Adrenal gland (tissue), 12 donors: ENCODE data around the gene DYNC1LI1. TPM values are rescaled to one million over a fixed set of nuclear protein-coding genes. Genes with fewer than 3 reads are reported as not detected.
A peak's percentile ranks its signal among the peaks of the same experiment; 100 is the strongest.

Experiments used
- DNase-seq, 7 donors: peaks; one replicate each; pipeline ENCODE4 v3.0.0-alpha.2; 2019 to 2020
- H3K27ac ChIP-seq, 5 donors: fragments of 200-600 bp; sonication (generic) in 4 of 5; 1 replicate in 3 of 5; 2 replicates in 2 of 5; pipeline versions ENCODE4 v1.5.1 to v1.8.0; 2016 to 2020; ENCODE audit warnings: mild to moderate bottlenecking in 1 of 5
- H3K27me3 ChIP-seq: fragments of 200-600 bp; 2 replicates; pipeline ENCODE4 v1.8.0; 2021
- H3K36me3 ChIP-seq, 2 donors: fragments of 200-600 bp; replicated peaks in 1 of 2; 1 replicate in 1 of 2; 2 replicates in 1 of 2; pipeline versions ENCODE4 v1.5.1 to v1.8.0; 2018 to 2022
- H3K4me1 ChIP-seq, 2 donors: fragments of 200-600 bp; replicated peaks in 1 of 2; 1 replicate in 1 of 2; 2 replicates in 1 of 2; pipeline versions ENCODE4 v1.5.1 to v1.8.0; 2018 to 2021
- H3K4me3 ChIP-seq, 4 donors: fragments of 200-600 bp; sonication (generic) in 3 of 4; one replicate each; pipeline ENCODE4 v1.5.1; 2016 to 2018
- H3K9me3 ChIP-seq, 3 donors: fragments of 200-600 bp; sonication (generic) in 1 of 3; replicated peaks in 1 of 3; 1 replicate in 2 of 3; 2 replicates in 1 of 3; pipeline versions ENCODE4 v1.5.1 to v1.8.0; 2016 to 2021
- CTCF ChIP-seq, 6 experiments: fragments of 450-650 bp in 4 of 6; fragments of 200-600 bp in 2 of 6; sonication (generic) in 1 of 6; IDR thresholded peaks; 1 replicate in 5 of 6; 2 replicates in 1 of 6; pipeline versions ENCODE4 v1.5.1 to v1.8.0; 2016 to 2021; ENCODE audit warnings: antibody characterized with exemption in 6 of 6, mild to moderate bottlenecking in 2 of 6, moderate library complexity in 1 of 6
- POLR2A ChIP-seq, 2 donors: fragments of 450-650 bp; IDR thresholded peaks; one replicate each; pipeline ENCODE4 v1.6.1; 2017; ENCODE audit warnings: antibody characterized with exemption in 2 of 2, mild to moderate bottlenecking in 2 of 2, moderate library complexity in 1 of 2
- WGBS, 4 donors: extraction: QIAGEN DNeasy Blood & Tissue Kit in 2 of 4; methylation state at CpG; one replicate each; pipeline versions ENCODE4 v1.1.5 to v1.1.7; 2013 to 2017; 5-methylcytosine and 5-hydroxymethylcytosine counted together
- intact Hi-C, 2 donors: fragments of 100-400 bp; cut with DNase I; formaldehyde crosslinking; loops; one replicate each; pipeline versions ENCODE4 v1.14.1 to v1.15.0; 2022 to 2023
- polyA plus RNA-seq, 3 donors: library from polyadenylated mRNA; stranded (reverse); fragments of 200-250 nt in 2 of 3; fragments of 350-450 nt in 1 of 3; fragmentation: Illumina TruSeq in 1 of 3; extraction: RNeasy Lipid Tissue Mini Kit (QIAGEN cat#74804) in 1 of 3; gene quantifications; one replicate each; pipeline ENCODE4 v1.2.3, GENCODE V29; 2013 to 2014
- total RNA-seq, 9 donors: library from RNA; depleted of rRNA in 4 of 9; stranded (reverse); fragments of >200 nt in 4 of 9; fragments of 120-200 nt in 1 of 9; fragmentation: NEBNext Ultra II Directional in 1 of 9; extraction: Animal tissue kit (Norgen Biotek cat#: 25700) in 1 of 9; gene quantifications; one replicate each; pipeline versions ENCODE4 v1.1.0 to v1.2.4, GENCODE V29; 2013 to 2023
- donor health status: healthy with polysubstance abuse.
- donor health status: Bipolar disorder and iron deficiency.
- donor health status: DM: yes; HTN: yes; CAD: no.
- donor health status: DM: no; HTN: no; CAD: no.
- donor health status: DM: no; HTN: no; CAD: no.
- donor health status: DM: yes; HTN: yes; CAD: no.

The DYNC1LI1 gene
- total and polyA plus RNA-seq, 12 donors = 9.8 to 63.7 (median 18.1) TPM

- intact Hi-C loops = no loop called here
- Histone ChIP-seq H3K36me3 (no peaks in the 10 kb centered on the region), H3K4me3 (peak overlapping the region in 1 of 4 donors; percentile 9), H3K27me3 (no peaks in the 10 kb centered on the region), H3K9me3 (no peaks in the 10 kb centered on the region), H3K4me1 (peaks cover 7 to 14% of the 10 kb centered on the region in 2 donors), H3K27ac (peak overlapping the region in 1 of 5 donors; percentile 32)
- no peak for TF ChIP-seq POLR2A (IDR thresholded peaks at IDR 0.05)
- TF ChIP-seq CTCF (IDR thresholded peaks at IDR 0.05) = no peak
- 34 to 43% (median 40%) methylated on average over 9 of the region's 9 CpGs for WGBS, 4 donors
- peak in 1 of 7 donors; percentile 22 for DNase-seq
These were observed 7.2 kb upstream of the DYNC1LI1 start for GRCh38 chr3:32577581-32578556.

- TF ChIP-seq CTCF (IDR thresholded peaks at IDR 0.05) (no peak), POLR2A (IDR thresholded peaks at IDR 0.05) (no peak)
- H3K27ac ChIP-seq = peak overlapping the region in 1 of 5 donors; percentile 32
- intact Hi-C loops = no loop called here
These were observed 6.5 kb upstream of the DYNC1LI1 start for GRCh38 chr3:32577174-32577573.

GRCh38 chr3:32575451-32576113 is 4.9 kb upstream of the DYNC1LI1 start:
- no peak overlapping the region for H3K27ac ChIP-seq
- DNase-seq = no peak
- TF ChIP-seq CTCF (IDR thresholded peaks at IDR 0.05) = no peak
- no peak for TF ChIP-seq POLR2A (IDR thresholded peaks at IDR 0.05)
- H3K4me1 ChIP-seq = peaks cover 11 to 20% of the 10 kb centered on the region in 2 donors
- no peak overlapping the region for H3K4me3 ChIP-seq
- H3K27me3 ChIP-seq = no peaks in the 10 kb centered on the region
- 81 to 91% (median 85%) methylated on average over 2 of the region's 2 CpGs for WGBS, 4 donors
- intact Hi-C loops = no loop called here
- H3K36me3 ChIP-seq = no peaks in the 10 kb centered on the region
- no peaks in the 10 kb centered on the region for H3K9me3 ChIP-seq

More at GRCh38 chr3:32577174-32577573, 6.5 kb upstream of the DYNC1LI1 start:
- no peaks in the 10 kb centered on the region for H3K27me3 ChIP-seq
- peak overlapping the region in 1 of 4 donors; percentile 9 for H3K4me3 ChIP-seq
- DNase-seq = no peak
- no peaks in the 10 kb centered on the region for H3K36me3 ChIP-seq
- no peaks in the 10 kb centered on the region for H3K9me3 ChIP-seq
- peaks cover 7 to 14% of the 10 kb centered on the region in 2 donors for H3K4me1 ChIP-seq
- WGBS, 4 donors = 50 to 73% (median 58%) methylated on average over 2 of the region's 2 CpGs

GRCh38 chr3:32571192-32571485 is 481 bp upstream of the DYNC1LI1 start:
- H3K27ac ChIP-seq = peak overlapping the region; percentile 65 to 100 (median 97)
- peaks cover 5 to 24% of the 10 kb centered on the region in 2 donors for H3K4me1 ChIP-seq
- H3K27me3 ChIP-seq = no peaks in the 10 kb centered on the region
- intact Hi-C loops = no loop called here
- WGBS, 4 donors = 0 to 13% (median 4%) methylated on average over 5 to 14 of the region's 14 CpGs
- H3K9me3 ChIP-seq = no peaks in the 10 kb centered on the region
- DNase-seq = no peak
- TF ChIP-seq CTCF (IDR thresholded peaks at IDR 0.05) (no peak), POLR2A (IDR thresholded peaks at IDR 0.05) (no peak)
- H3K36me3 ChIP-seq = no peaks in the 10 kb centered on the region
- H3K4me3 ChIP-seq = peak overlapping the region; percentile 30 to 94 (median 56)
